HG03575 (cell line): ENCODE data around the gene AUNIP.

Experiments
- ATAC-seq: cut with Tn5 transposase; IDR thresholded peaks from one replicate; pipeline ENCODE4 v1.9.1; 2021; ENCODE audit not compliant: unreplicated experiment, insufficient number of reproducible peaks, low FRiP score; ENCODE audit errors: extremely low read depth

Gene AUNIP

GRCh38 chr1:25858906-25859789, at the start of gene AUNIP:
Gene AUNIP, minus strand, starts transcription at chr1:25859457. Its CDS starts 100 bp downstream, at chr1:25859357.
- no peak for ATAC-seq

GRCh38 chr1:25909040-25909439, 49.8 kb upstream of the AUNIP start:
- no peak for ATAC-seq

- ATAC-seq, result no peak
Measured at GRCh38 chr1:25908161-25908560, 48.9 kb upstream of the AUNIP start.

- ATAC-seq, result no peak
Measured at GRCh38 chr1:25907601-25908000, 48.3 kb upstream of the AUNIP start.

GRCh38 chr1:25906644-25907300, 47.5 kb upstream of the AUNIP start:
- ATAC-seq, result no peak

GRCh38 chr1:25905680-25906643, 46.7 kb upstream of the AUNIP start, which contains the start of gene STMN1:
Gene STMN1, minus strand, starts transcription at chr1:25906419. Its CDS starts 1,743 bp downstream, at chr1:25904676.
- ATAC-seq, result no peak

- no peak for ATAC-seq
Measured at GRCh38 chr1:25904943-25905679, 45.9 kb upstream of the AUNIP start.

- ATAC-seq, result no peak
Measured at GRCh38 chr1:25903986-25904385, 44.7 kb upstream of the AUNIP start.

GRCh38 chr1:25902462-25902861, 43.2 kb upstream of the AUNIP start:
- ATAC-seq, result no peak

GRCh38 chr1:25900219-25900618, 41.0 kb upstream of the AUNIP start:
- ATAC-seq, result no peak

GRCh38 chr1:25899792-25900191, 40.5 kb upstream of the AUNIP start:
- ATAC-seq, result no peak

GRCh38 chr1:25898223-25899015, 39.2 kb upstream of the AUNIP start:
- no peak for ATAC-seq

- no peak for ATAC-seq
Measured at GRCh38 chr1:25897754-25898153, 38.5 kb upstream of the AUNIP start.

- no peak for ATAC-seq
Measured at GRCh38 chr1:25896266-25896665, 37.0 kb upstream of the AUNIP start.

GRCh38 chr1:25895365-25895990, 36.2 kb upstream of the AUNIP start:
- no peak for ATAC-seq

GRCh38 chr1:25893116-25893515, 33.9 kb upstream of the AUNIP start:
- no peak for ATAC-seq

- ATAC-seq, result no peak
Measured at GRCh38 chr1:25891606-25892005, 32.3 kb upstream of the AUNIP start.
